ENCODE results near the gene C9orf72.

C9orf72 gene

DNA sequence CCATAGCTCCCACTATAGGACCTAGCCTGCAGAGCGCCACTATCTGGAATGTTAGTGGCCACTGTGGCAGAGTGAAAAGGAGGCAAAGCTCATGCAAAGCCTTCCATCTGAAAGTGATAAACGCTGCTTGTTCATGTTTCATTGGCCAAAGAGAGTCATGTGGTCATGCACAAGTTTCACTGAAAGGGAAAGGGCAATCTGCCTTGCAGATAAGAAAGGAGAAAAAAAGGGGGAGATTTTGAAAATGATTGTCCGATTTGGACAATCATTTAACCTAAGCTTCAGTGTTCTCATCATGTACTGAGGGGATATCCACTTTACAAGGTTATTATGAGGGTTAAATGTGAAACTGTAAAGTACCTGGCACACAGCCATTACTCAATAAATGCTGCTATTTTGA lies 34.6 kb downstream of the C9orf72 start:
- no peak for DNase-seq (ENCODE audit: low read depth, low spot score)

DNA sequence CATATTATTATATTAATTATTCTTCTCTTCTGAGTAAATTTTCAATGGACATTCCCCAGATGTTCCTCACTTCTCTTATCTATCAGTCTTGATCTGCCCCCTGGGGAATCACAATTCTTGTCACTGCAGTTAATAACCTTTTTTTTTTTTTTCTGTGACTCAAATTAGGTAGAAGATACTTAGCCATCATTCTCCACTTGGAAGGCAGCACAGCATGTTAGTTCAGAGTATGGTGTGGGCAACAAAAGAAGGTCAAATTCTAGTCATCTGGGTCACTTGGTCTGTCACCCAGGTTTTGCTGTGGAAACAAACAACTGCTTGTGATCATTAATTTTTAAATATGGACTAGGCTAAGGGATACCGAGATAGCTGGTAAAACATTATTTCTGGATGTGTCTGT lies 35.5 kb downstream of the C9orf72 start:
- no peak for DNase-seq (ENCODE audit: low read depth, low spot score)

DNA sequence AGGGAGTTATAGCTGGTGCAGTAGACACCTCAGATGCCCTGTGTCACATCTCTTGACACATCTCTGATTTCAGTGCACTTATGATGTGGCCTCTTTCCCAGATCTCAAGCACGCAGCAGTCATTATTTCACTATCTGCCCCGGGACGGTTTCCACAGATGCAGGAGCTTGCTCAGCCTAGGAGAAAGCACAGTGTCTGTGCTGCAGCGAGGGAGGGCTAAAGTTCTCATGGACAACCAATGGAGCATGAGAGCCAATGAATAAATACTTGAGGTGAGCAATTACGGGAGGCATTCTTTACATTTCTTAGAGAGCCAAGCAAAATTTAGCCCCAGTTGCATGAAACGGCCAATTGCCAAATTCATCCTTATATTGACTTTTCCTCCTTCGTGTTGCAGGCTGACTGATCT lies 36.2 kb downstream of the C9orf72 start:
- peak; percentile 40 for DNase-seq (ENCODE audit: low read depth, low spot score)

DNA sequence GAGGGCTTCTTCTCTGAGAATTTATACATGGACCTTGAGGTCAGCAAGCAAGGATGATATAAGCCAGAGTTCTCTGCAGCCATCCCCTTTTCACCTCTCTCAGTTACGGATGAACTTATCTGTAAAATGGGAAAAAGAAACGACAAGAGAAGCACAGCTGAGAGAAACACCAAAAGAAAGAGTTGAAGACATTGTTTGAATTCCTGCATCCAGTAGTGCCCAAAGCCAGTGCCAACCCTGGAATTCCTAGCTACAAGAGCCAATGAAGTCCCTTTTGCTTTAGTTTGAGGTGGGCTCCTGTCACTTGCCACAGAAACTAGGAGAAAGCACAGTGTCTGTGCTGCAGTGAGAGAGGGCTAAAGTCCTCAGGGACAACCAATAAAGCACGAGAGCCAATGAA lies 37.1 kb downstream of the C9orf72 start:
- no peak for DNase-seq (ENCODE audit: low read depth, low spot score)

DNA sequence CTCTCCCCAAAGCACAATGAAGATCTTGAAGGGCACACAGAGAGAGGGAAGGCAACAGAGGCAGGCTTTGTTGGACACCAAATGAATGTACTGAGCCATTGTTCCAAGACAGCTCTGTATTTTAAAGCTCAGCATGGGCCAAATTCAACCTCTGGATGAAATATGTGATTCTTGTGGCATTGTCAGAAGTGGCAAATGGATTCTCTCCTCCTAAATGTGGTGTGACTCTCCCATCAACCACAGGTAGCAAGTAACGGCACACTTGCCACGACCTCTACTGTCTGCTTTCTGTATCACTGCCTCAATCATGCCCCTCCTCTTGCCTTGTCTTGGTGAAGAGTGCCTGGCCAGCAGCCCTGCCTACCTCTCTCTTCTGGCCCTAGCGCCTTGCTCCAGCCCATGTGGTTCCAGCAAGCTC lies 37.6 kb downstream of the C9orf72 start:
- DNase-seq (ENCODE audit: low read depth, low spot score): no peak

DNA sequence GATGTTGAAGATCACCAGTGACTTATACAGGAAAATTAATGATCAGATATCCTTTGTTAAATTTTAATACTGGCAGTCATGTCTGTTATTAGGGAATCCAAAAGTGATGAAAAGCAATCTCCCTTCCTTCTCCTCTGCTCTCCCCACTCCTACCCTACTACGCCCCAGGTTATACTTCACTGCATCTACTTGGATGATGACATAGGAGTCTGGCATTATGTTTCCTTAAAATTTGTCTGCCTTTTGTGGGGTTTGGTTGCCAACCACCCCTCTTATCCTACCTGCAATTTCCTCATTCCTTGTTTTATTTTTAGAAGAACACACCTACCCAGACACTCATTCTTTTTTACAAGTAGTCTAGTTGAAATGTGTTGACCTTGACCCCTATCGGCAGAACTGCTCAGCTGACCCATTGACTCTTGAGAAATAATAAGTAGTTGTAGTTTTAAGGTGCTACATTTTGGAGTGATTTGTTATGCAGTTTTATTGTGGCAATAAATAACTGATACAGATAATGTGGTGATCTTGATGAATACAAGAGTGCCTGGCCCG lies 38.5 kb downstream of the C9orf72 start:
- no peak for DNase-seq (ENCODE audit: low read depth, low spot score)

DNA sequence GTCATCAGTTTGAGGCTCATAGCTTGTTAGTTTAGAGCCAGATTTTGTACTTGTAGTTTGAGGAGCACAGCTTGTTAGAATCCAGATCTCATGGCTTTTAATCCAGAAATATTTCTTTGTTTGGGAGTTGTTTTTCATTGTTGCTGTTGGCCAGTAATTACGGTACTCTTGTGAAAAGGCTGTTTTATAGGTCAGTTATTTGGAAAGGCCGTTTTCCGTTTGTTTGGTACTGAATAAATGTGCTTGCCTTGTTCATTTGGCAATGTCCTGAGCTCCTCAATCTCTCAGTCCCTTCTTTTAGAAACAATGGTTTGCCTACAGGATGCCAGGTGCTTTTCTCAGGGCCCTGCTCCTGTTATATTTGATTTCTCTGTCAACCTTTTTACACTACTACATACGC lies 39.1 kb downstream of the C9orf72 start:
- DNase-seq (ENCODE audit: low read depth, low spot score): no peak

DNA sequence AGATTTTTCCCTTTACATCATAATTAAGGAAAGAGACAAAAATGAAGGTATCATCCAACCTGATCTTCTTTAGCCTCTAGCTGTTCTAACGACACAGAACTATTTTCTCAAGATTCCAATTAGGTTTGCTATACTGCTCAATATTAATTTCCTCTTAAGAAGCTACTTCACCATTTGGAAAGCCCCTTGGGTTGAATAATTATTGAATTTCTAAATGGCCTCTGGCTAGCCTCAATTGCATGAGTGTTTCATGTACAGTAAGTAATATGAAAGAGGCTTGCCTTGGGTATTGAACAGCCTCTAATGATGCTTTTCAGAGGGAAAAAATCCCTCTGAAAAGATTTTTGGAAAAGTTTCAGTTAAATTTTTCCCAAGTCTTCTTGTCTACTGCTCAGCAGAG lies 40.0 kb downstream of the C9orf72 start:
- no peak for DNase-seq (ENCODE audit: low read depth, low spot score)

DNA sequence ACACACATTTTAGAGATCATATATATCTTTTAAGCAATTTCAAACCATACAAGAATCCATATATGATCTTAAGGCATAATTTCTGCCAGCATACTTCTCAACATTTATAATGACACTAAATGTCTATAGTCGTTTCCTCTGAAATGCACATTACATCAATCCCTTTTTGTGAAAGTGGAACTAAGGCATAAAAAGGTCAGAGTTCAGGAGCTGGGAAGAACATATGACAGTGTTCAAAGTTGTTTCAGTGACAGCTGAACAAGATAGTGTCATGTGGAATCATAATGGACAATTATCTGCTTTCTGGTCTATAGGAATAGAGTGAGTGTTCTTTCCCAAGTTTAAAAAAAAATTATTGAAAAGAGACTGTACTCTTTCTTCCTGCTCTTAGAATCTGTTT lies 41.2 kb downstream of the C9orf72 start:
- no peak for DNase-seq (ENCODE audit: low read depth, low spot score)

DNA sequence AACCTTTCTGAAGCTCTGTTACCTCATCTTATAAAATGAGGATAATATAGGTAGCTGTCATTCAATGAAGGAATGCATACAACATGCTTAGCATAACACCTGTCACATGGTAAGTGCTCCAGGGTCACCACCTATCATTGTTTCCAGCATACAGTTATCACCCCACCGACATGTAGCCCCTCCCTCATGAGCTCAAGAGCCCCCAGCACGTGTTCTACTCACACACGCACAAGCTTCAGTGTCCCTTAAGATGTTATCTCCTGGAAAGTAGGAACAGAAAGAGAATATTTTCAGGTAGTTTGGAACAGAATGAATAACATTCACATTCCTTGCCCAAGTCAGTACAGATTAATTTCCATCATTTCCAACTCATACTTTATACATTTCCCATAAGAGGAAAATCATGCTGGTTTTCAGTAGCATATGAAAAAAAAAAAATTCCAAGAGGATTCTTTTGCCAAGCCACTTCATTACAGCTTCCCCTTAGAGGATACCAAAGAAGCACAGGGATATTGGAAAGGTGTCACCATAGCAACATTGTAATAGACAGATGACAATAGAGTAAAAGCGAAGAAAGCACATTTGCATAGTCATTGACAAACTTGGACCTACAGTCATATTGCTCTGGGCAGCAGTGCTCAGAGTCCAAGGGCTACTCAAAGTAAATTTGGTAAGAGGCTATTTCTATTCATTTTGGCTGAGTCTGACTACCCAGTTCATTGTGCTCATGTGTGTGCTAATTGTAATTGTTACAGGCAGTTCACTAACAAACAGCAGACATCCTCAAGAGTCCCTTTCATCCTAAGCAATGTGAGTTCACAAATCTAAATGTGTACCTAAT lies 42.1 kb downstream of the C9orf72 start:
- no peak for DNase-seq (ENCODE audit: low read depth, low spot score)

DNA sequence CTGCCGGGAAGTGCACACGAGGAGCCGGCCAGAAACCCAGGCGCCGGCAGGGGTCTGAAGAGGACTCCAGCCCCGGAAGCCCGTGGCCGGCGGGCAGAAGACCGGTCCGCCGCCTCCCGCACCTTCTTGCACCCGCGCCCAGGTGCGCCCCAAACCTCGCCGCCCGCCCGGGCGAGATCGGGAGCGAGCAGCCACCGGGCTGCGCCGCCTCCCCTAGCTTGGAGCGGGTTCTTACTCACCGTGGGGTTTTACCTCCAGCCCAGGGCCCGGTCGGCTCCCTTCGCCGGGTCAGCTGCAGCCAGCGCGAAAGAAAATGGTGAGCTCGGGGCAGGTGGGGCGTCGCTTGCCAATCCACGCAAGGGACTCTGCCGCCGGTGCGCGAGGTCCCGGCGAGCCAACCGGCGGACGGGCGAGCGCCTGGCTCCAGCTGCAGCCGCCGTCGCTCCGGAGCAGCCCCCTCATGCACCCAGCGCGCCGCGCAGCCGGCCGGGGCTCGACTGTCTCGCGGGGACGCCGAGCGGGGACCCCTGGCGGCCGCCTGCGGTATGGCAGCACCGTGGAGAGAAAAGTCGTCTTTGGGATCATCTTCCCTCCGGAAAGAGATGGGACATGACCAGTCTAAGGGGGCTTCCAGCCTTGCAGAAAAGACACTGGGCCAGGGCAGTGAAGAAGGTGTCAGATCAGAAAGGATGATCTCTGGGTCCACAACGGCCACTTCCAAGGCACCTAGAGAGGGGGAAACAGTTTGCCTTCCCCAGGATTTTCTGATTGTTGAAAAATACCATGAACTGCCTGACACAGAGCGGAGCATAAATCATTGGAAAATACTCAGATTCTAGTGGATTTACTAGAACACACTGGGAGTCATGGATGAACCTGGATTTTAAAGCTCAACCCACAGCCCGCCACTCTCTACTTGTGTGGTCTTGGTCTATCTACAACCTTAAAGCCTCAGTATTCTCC lies 43.7 kb downstream of the C9orf72 start, which contains the start of gene MOB3B:
TSS of gene MOB3B (minus strand) at position 499 of the 963 bp plus-strand sequence. CDS start 74,264 bp downstream, outside the sequence.
- DNase-seq (ENCODE audit: low read depth, low spot score): peak; percentile 91

DNA sequence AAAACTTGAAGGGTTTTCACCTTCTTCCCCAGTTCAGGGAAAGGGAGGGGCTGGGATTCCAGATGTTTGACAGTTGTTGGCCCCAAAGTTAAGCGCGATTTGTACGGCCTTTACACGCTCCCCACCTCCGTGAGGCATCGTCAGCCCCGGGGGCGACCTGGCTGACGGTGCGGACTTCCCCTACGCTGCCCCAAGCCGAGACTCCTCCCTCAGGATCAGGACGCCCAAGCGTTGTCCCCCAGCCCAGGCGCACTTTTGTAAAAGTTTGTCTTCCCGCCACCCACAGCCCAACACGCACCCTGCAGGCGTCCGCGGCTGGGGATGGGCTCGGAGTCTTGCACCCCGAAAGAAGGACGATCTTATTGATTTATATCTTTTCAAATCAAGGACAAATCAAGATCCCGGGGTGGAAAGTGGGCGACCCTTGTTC lies 44.4 kb downstream of the C9orf72 start:
- peak; percentile 46 for DNase-seq (ENCODE audit: low read depth, low spot score)

DNA sequence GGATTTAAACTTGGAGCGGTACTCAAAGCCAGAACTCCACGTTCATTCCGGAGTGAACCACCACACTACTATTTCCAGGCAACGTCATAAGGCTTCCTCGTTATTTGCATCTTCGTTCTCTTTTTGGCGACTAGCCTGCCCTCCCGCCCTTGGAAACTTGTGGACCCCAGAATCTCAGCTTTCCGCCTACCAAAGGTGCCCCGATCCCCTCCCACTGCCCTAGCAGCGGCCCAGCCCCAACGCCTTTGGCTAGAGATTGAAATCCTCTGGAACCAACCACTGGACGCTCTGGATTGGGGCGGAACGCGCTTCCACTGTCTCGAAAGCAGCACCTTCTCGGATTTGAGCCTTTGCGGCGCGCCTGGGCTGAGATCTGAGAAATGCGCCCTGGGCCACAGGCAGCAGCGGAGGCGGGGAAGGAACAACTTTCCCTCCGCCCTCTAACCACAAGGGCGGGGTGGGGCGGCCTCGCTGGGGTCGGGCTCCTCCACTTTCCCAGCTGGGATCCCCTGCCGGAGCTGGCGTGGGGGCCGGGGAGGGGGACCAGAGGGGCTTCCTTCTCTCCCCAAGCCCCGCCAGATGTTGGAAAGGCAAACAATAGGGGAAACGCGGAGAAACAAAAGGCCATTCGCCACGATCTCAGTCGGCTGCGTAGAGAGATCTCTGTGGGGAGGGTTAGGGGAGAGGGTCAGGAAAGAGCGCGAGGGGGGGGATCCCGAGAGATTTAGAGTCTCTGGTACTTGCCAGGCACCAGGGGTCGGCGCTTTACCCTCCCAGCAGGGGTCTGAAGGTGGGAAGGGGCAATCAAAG lies 45.0 kb downstream of the C9orf72 start:
- DNase-seq (ENCODE audit: low read depth, low spot score): peak; percentile 80

DNA sequence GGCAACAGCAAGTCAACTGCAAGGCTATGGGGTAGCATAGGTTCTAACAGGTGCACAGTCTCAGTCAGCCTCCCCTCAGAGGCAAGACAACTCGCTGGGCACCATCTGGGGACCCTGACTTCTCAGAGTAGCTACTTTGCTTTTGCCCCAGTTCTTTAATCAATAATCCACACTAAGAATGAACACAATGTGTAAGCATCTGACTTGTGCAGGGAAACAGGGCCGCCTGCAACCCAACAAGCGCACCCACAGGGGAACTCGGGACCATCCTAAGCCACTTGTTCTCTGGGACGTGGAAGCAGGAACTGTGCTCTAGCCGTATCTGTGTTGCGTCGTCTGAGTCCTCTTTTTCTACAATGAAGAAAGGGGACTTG lies 45.6 kb downstream of the C9orf72 start:
- DNase-seq (ENCODE audit: low read depth, low spot score): no peak

DNA sequence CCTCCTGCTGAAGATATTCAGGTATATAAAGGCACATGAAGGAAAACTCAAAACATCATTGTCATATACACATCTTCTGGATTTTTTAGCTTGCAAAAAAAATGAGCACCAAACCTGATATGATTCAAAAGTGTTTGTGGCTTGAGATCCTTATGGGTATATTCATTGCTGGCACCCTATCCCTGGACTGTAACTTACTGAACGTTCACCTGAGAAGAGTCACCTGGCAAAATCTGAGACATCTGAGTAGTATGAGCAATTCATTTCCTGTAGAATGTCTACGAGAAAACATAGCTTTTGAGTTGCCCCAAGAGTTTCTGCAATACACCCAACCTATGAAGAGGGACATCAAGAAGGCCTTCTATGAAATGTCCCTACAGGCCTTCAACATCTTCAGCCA lies 49.0 kb downstream of the C9orf72 start, which contains the start of gene IFNK:
TSS of gene IFNK (plus strand) at position 55 of the 400 bp plus-strand sequence. CDS start at position 102, 47 bp downstream.
- no peak for DNase-seq (ENCODE audit: low read depth, low spot score)

DNA sequence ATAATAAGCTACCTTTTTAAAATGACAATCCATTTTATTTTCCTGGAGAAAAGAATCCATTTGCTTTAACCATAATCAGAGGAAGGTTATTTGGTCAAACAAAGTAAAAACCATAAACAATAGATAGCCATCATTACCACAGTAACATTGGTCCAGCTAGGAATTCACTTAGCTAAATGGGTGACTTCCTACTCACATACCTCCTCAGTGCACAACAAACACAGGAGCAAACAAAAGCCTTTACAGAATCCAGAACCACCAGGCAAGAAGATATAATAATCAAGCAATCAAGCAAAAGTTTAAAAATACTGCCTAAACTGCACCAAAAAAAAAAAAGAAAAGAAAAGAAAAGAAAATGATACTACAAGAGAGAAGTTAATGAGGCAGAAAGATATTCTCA lies 50.1 kb downstream of the C9orf72 start:
- no peak for DNase-seq (ENCODE audit: low read depth, low spot score)

DNA sequence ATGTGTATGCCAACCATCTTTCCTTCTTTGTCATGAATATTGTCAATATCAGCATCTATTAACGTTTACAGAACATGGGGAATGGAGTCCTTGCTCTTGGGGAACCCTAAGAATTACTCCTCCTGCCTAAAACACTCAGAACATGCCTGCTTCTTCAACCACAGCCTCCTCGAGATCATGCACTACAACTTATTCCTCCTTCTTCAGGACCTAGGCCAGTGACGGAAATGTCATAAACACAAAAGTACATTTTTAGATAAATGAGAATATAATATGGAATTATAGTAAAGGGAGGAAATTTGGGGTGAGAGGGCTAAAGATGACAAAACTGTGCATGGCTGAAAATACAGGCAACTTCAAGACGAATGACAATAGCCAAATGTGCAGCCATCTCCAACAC lies 52.3 kb downstream of the C9orf72 start:
- no peak for DNase-seq (ENCODE audit: low read depth, low spot score)

DNA sequence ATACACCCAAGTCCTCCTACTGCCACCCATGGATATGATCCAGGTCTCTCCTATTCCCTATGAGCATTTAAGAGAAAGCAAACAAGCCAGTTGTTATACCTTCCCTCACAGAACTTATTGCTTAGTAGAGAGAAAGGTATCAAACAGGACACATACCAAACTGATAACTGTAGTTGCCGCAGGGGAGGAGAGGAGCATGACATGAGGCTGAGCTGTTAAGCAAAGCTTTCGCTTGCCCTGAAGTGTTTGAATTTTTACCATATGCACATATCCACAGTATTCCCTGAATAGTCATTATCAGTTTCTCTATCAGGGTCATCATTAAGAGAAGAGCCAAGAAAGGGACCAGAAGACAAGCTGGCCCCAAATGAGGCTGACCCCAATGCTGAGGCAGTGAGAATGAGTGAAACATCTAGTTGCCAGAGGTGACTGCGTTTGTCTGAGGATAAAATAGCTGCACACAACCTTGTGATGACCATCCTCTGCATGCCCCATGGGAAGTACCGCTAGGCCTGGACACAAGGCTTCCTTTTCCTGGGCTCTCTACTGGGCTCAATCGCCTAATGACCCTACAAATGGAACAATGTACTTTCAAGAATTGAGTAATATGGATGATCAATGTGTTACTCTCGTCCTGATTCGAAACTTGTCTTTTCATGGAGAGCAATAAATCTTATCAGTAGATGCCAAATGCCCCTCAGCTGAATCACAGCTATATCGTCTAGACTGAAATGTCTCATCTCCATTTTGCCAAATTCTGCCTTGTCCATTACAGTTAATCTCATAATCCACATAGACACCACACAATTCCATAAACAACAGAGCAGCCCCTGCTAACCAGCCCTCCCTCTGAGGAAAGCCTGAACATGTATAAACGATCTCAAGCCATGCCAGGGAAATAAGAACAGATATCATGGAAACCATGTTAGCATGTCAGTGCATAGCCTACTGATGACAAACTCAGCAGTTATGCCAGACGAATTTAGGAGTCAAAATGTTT lies 53.5 kb downstream of the C9orf72 start:
- DNase-seq (ENCODE audit: low read depth, low spot score): no peak

DNA sequence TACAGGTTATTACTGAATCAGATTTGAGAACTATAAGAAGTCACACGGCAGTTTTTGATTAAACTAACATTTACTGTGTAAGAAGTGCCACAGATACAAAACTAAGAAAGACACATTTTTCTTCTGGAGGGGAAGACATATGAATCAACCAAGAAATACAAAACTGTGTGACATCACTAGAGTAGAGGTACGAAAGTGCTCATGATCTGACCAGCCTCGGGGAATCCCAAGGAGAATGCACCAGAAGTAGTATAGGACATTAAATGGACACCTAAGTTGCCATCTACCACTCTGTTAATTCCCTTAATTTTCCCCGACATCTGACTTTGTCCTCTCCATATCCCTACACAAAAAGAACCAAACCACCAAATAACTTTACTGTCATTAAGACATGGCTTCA lies 54.5 kb downstream of the C9orf72 start:
- no peak for DNase-seq (ENCODE audit: low read depth, low spot score)

DNA sequence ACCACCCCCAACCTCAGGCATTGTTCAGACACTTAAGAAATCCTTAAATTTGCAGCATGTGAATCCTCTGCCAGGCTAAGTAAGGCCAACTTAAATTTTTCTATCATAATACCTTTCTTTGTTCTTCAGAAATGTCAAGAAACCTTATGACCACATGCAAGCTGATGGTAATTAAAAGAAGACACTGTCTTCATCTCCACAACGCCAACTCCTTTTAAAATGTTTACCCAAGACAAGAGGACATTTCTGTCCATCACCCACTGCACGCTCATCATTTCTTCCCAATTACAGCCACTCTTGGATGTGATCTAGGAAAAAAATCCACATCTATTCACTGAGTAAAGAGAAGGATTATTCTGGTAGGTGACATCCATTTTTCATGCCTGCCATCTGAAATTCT lies 55.3 kb downstream of the C9orf72 start:
- no peak for DNase-seq (ENCODE audit: low read depth, low spot score)

Data from astrocyte of the hippocampus (primary cell).